Large intestine (tissue), 3 donors: ENCODE measurements around the gene ZNRF2. TPM values are rescaled to one million over a fixed set of nuclear protein-coding genes. Genes with fewer than 3 reads are reported as not detected.

Experiments
- DNase-seq, 2 donors: peaks; one replicate each; pipeline versions ENCODE4 v3.0.0 to v3.0.0-alpha.2; 2013
- H3K27ac ChIP-seq: one replicate; pipeline ENCODE4 v1.5.1; 2013; ENCODE audit warnings: low read length
- H3K27me3 ChIP-seq: 2 replicates; pipeline ENCODE4 v1.6.1; 2013; ENCODE audit warnings: low read length; ENCODE audit not compliant: control insufficient read depth, insufficient read depth
- H3K36me3 ChIP-seq: 2 replicates; pipeline ENCODE4 v1.6.1; 2013; ENCODE audit warnings: low read length; ENCODE audit not compliant: control insufficient read depth, insufficient read depth
- H3K4me1 ChIP-seq: one replicate; pipeline ENCODE4 v1.6.1; 2013; ENCODE audit warnings: low read length; ENCODE audit not compliant: control insufficient read depth, insufficient read depth
- H3K4me3 ChIP-seq: one replicate; pipeline ENCODE4 v1.5.1; 2013; ENCODE audit warnings: low read length
- H3K9me3 ChIP-seq: one replicate; pipeline ENCODE4 v1.6.1; 2013; ENCODE audit warnings: mild to moderate bottlenecking, low read depth, low read length, moderate library complexity; ENCODE audit not compliant: control insufficient read depth
- WGBS: methylation state at CpG from one replicate; pipeline ENCODE4 v1.1.5; 2013; ENCODE audit warnings: low lambda C conversion rate; ENCODE audit not compliant: insufficient coverage; 5-methylcytosine and 5-hydroxymethylcytosine counted together
- polyA plus RNA-seq: library from polyadenylated mRNA; unstranded; fragments of 120-200 nt; gene quantifications from one replicate; pipeline ENCODE4 v1.2.1, GENCODE V29; 2013

Gene ZNRF2
- polyA plus RNA-seq, 1 donor: 12.1 TPM

- Histone ChIP-seq H3K36me3 (peaks cover 2% of the 10 kb centered on the region), H3K27me3 (no peaks in the 10 kb centered on the region), H3K4me3 (no peak overlapping the region), H3K9me3 (no peaks in the 10 kb centered on the region), H3K27ac (no peak overlapping the region), H3K4me1 (no peaks in the 10 kb centered on the region)
- peak in 1 of 2 donors; percentile 37 for DNase-seq
- no CpG with 5 or more reads among the region's 3 CpGs for WGBS
Measured at GRCh38 chr7:30330134-30331111, 46.0 kb downstream of the ZNRF2 start.

GRCh38 chr7:30331338-30331737 lies 46.9 kb downstream of the ZNRF2 start:
- no peaks in the 10 kb centered on the region for H3K9me3 ChIP-seq
- H3K27me3 ChIP-seq: no peaks in the 10 kb centered on the region
- H3K4me3 ChIP-seq: no peak overlapping the region
- no peaks in the 10 kb centered on the region for H3K4me1 ChIP-seq
- no peak for DNase-seq
- peaks cover under 1% of the 10 kb centered on the region for H3K36me3 ChIP-seq
- H3K27ac ChIP-seq: no peak overlapping the region
- 95% methylated on average over 2 of the region's 2 CpGs for WGBS

GRCh38 chr7:30332549-30332948 lies 48.2 kb downstream of the ZNRF2 start:
- Histone ChIP-seq H3K9me3 (no peaks in the 10 kb centered on the region), H3K4me3 (no peak overlapping the region), H3K4me1 (no peaks in the 10 kb centered on the region), H3K36me3 (no peaks in the 10 kb centered on the region), H3K27ac (no peak overlapping the region), H3K27me3 (no peaks in the 10 kb centered on the region)
- DNase-seq: no peak
- 100% methylated on average over 1 of the region's 2 CpGs for WGBS

- Histone ChIP-seq H3K9me3 (no peaks in the 10 kb centered on the region), H3K27me3 (no peaks in the 10 kb centered on the region), H3K4me3 (no peak overlapping the region), H3K4me1 (no peaks in the 10 kb centered on the region), H3K36me3 (no peaks in the 10 kb centered on the region), H3K27ac (no peak overlapping the region)
- WGBS: no CpG with 5 or more reads among the region's 4 CpGs
- no peak for DNase-seq
Measured at GRCh38 chr7:30335763-30336487, 51.5 kb downstream of the ZNRF2 start.

- H3K27ac ChIP-seq: no peak overlapping the region
- no peaks in the 10 kb centered on the region for H3K9me3 ChIP-seq
- no peak overlapping the region for H3K4me3 ChIP-seq
- no peaks in the 10 kb centered on the region for H3K4me1 ChIP-seq
- no peak for DNase-seq
- no peaks in the 10 kb centered on the region for H3K36me3 ChIP-seq
- WGBS: no CpG with 5 or more reads among the region's 1 CpG
- H3K27me3 ChIP-seq: no peaks in the 10 kb centered on the region
Measured at GRCh38 chr7:30344513-30344912, 60.1 kb downstream of the ZNRF2 start.

GRCh38 chr7:30347226-30348082 lies 63.1 kb downstream of the ZNRF2 start:
- H3K36me3 ChIP-seq: no peaks in the 10 kb centered on the region

GRCh38 chr7:30348083-30348560 lies 63.7 kb downstream of the ZNRF2 start:
- no peaks in the 10 kb centered on the region for H3K36me3 ChIP-seq
- H3K27ac ChIP-seq: no peak overlapping the region
- DNase-seq: peak in 1 of 2 donors; percentile 7
- H3K9me3 ChIP-seq: no peaks in the 10 kb centered on the region
- no peak overlapping the region for H3K4me3 ChIP-seq
- H3K27me3 ChIP-seq: no peaks in the 10 kb centered on the region
- WGBS: 80% methylated on average over 1 of the region's 2 CpGs
- H3K4me1 ChIP-seq: no peaks in the 10 kb centered on the region

More at GRCh38 chr7:30347226-30348082, 63.1 kb downstream of the ZNRF2 start:
- Histone ChIP-seq H3K4me3 (no peak overlapping the region), H3K27me3 (no peaks in the 10 kb centered on the region), H3K27ac (no peak overlapping the region), H3K9me3 (no peaks in the 10 kb centered on the region), H3K4me1 (no peaks in the 10 kb centered on the region)
- WGBS: 100% methylated on average over 1 of the region's 2 CpGs
- no peak for DNase-seq

- Histone ChIP-seq H3K9me3 (no peaks in the 10 kb centered on the region), H3K4me1 (no peaks in the 10 kb centered on the region), H3K36me3 (no peaks in the 10 kb centered on the region), H3K27me3 (no peaks in the 10 kb centered on the region), H3K4me3 (no peak overlapping the region), H3K27ac (no peak overlapping the region)
- no peak for DNase-seq
- no CpG with 5 or more reads among the region's 3 CpGs for WGBS
Measured at GRCh38 chr7:30349170-30349569, 64.8 kb downstream of the ZNRF2 start.

GRCh38 chr7:30349816-30350215 lies 65.4 kb downstream of the ZNRF2 start:
- no peak for DNase-seq
- Histone ChIP-seq H3K9me3 (no peaks in the 10 kb centered on the region), H3K4me3 (no peak overlapping the region), H3K4me1 (no peaks in the 10 kb centered on the region), H3K27ac (no peak overlapping the region), H3K27me3 (no peaks in the 10 kb centered on the region), H3K36me3 (no peaks in the 10 kb centered on the region)

- WGBS: 100% methylated on average over 2 of the region's 4 CpGs
- H3K27me3 ChIP-seq: no peaks in the 10 kb centered on the region
- DNase-seq: no peak
- H3K4me3 ChIP-seq: no peak overlapping the region
- H3K9me3 ChIP-seq: no peaks in the 10 kb centered on the region
- H3K4me1 ChIP-seq: no peaks in the 10 kb centered on the region
- no peak overlapping the region for H3K27ac ChIP-seq
- H3K36me3 ChIP-seq: no peaks in the 10 kb centered on the region
Measured at GRCh38 chr7:30351286-30351685, 66.9 kb downstream of the ZNRF2 start.
